NCI-H2107 treated with DMSO at 0.1 percent for 48 hours (cell line): ENCODE results near the gene PHF24.
"Not testable (repeated sequence)": the region's sequence is repeated elsewhere in the genome, so short reads cannot be mapped to it uniquely, and the experiment has no call there.

ENCODE experiments used
- DNase-seq: peaks from one replicate; lab custom pipeline; 2025; ENCODE audit not compliant: unreplicated experiment; lab: John Stamatoyannopoulos, UW

Gene PHF24

DNA sequence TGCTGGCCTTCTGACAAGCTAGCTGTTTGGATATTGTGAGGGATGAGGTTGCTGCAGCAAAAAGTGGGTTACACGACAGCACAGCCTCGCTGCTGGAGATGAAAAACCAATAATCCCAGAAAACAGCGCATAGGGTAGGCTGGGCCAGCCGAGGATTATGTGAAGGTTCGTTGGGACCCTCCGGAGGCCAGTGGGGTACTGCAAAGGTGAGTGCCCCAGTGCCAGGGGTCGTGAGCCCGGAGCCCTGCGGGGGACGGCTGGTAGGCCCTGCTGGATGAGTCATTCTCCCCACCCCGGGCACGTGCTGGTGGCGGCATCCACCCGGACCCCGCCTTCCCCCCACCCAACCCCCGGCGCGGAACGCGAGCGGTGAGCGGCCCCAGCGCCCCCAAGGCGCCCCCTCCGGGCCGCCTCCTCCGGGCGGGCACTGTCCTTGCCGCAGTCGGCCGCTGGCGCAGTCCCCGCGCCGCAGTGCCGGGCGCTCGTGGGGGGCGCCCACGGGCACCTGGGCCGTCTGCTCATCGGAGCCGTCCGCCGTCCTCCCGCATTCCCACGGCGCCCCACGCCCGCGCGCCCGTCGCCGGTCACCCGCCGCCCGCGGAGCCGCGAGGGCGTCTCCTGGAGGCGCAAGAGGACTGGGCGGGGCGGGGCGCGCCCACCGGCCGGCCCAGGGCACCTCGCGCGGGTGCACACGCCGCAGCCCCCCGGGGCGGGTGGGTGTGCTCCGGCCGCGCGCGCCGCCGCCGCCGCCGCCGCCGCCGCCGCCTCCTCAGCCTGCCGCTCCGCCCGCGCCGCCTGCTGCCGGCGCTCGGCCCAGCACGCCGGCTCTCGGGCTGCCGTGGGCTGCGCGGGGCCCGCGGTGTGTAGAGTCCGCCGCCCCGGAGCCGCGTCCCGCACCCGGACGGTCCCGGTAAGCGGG lies at the start of gene PHF24:
PHF24 (plus strand) TSS at position 794 of the 919 bp plus-strand sequence. CDS start 13,014 bp downstream, outside the sequence.
- DNase-seq = no peak

DNA sequence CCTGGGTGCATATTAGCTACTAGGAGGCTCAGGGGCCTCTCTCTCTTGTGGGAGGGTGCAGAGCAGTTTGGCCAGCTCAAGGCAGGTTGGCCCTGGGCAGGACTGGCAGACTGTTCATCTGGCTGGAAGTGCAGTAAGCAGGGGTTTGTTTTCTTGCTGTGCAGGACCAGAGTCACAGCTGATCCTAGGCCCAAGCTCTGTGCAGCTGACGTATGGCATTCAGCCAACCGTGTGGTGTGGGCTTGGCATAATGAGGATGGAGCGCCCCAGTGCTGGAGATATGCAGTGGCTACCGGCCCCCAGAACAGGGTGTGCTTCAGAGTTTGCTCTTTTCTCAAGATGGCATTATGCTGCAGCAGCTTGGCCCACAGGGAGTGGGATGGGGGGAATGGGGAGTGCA lies 31.0 kb upstream of the PHF24 start:
- no peak for DNase-seq

DNA sequence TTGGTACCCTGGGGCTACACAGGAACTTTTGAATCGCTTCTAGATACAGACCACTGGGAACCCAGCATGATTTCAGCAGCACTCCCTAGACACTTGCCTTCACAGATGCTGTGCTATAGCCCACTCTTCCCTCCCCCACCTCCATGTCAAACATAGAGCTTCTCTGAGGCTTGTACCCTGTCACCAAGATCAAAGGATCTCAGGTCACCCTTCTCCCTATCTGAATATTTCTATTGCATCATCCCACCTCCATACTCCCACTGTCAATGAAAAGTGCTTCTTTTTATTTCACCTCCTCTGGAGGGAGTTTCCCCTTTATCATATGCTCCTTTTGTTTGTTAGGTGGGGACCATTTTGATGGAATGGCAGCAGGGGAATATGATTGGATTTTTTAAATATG lies 29.2 kb upstream of the PHF24 start:
- DNase-seq = no peak

DNA sequence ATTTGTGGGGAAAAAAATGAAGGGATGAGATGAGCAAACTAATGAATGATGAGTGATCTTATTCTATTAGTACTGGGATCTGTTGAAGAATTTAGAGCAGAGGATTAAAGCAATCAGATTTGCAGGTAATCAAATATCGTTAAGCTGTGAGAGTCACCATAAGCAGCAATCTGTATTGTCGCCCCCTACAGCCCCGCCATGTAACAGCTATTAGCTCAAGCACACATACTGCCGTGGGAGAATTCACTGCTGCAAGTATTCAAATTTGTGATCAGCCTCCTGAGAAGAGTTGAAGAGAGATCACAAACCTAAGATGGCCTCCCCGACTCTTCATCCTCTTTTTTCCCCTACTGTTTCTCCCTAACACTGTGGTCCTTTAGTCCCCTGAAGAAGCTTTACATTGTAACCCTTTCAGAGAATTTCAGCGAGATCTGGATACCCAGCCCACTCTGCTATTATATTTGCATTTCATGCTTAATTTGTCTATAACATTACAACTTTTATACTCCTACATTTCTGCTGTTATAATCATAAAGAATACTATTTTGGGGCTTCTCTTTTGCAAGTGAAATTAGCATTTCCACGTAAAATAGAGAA lies 28.5 kb upstream of the PHF24 start:
- DNase-seq = no peak

DNA sequence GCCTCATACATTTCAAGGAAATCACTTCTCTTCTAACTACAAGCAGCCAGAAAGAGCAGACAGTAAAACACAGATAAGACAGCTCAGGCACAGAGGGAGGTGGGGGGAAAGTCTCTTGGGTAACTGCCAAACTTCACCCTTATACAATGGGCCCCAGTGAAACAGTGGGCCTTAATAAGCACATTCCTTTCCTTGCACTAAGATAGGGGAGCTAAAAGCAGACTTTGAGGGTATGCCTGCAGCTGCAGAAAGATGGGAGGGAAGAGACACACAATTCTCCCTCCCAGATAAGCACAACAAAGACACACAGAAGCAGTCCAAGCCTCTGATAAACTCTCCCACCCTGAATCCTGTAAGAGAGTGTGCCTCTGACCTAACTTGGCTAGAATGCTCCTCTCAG lies 18.1 kb upstream of the PHF24 start:
- DNase-seq = not testable (repeated sequence)

DNA sequence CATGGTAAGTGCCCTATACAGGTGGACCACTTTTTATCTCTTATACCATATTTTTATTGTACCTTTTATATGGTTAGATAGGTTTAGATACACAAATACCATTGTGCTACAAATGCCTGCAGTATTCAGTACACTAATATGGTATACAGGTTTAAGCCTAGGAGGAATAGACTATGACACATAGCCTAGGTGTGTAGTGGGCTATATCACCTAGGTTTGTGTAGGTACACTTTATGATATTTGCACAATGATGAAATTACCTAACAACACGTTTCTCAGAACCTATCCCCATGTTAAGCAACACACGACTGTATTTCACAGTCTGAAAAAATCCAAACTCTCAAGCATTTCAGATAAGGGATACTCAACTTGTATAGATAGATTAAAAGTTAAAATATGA lies 9.6 kb upstream of the PHF24 start:
- DNase-seq = no peak

DNA sequence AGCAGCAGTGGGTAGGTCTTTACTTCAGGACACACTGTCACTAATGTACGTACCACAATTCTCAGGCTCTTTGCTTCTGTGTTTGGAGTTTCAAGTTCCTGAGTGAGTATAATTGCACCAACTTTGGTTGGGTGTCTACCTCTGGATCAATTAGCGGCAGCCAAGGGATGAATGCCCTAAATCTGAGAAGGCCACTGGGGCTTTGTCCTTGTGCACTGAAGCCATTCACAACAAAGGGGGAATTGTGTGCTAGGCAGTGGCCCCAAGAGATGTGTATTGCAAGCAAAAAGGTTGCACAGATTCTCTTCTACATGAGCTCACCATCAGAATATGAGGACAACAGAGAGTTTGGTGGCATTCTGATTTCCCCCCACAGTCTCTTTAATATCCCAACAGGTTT lies 3.9 kb upstream of the PHF24 start:
- DNase-seq = no peak

DNA sequence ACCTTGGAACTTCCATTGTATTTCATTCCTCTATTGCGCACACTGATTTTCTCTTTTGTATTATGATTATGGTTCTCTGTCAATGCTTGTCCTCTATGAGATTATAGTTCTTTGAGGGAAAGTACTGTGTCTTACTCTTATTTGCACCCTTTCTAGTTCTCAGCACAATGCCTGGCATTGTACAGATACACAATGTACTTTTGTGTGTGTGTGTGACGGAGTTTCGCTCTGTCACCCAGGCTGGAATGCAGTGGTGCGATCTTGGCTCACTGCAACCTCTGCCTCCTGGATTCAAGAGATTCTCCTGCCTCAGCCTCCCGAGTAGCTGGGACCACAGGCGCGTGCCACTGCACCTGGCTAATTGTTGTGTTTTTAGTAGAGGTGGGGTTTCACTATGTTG lies 2.0 kb upstream of the PHF24 start:
- not testable (repeated sequence) for DNase-seq

DNA sequence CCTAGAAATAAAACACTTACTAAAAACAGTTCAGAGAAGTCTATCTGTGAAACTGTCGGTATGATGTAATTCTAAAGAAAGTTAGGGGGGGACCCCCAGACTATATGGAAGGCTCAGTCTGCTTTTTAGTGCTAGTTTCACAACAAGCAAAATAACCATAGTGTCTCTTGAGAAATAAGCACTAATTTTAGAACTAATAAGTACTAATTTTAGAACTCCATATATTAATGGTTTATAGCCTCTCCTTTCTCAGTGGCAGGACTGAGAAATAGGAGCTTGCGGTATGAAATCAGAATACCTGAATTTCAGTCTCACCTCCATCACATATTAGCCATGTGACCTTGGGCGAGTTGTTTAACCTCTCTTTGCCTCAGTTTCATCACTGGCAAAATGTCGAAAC lies 1.4 kb upstream of the PHF24 start:
- DNase-seq = no peak

DNA sequence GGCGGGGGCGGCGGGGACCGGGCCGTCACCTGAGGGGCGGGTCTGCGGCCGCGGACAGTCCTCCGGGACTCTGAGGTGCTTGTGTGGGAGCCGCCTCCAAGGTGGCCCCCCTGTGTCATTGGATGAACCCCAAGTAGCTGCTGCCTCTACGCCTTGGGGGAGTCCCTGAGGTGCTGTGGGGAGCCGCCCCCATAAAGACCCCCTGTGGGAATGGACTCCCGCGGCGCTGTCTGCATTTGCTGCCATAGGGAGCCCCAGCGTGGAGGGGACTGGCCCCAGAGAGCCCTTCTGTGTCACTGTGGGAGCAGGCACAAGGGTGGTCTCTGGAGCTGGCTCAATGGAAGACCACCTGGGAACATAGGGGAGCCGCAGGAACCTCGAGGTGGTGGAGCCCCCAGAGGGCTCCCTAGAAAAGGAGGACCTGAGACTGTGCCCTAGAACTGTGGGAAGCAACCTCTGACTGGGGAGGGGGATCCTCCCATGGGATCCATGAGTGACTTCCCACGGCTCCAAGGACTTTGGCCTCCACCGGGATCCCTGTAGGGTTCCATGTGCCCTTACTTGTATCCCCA lies 412 bp downstream of the PHF24 start:
- DNase-seq = no peak

DNA sequence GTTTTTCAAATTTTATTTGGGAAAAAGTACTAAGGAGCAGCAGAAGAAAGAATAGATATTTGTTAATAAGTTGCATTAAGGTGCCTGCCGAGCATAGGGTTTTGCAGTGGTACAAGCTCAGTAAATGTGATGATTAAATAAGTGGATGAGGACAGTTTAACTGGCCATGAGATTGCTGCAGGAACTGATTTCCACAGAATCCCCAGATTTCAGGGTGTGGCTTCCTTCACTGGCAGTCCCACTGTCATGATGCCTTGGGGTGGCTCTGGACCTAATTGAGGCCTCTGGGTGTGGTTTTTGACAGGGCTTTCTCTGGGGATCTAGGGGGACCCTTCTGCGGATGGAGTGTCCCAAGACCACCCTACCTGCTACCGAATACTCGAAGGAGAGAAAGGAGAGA lies 1.4 kb downstream of the PHF24 start:
- DNase-seq = no peak

DNA sequence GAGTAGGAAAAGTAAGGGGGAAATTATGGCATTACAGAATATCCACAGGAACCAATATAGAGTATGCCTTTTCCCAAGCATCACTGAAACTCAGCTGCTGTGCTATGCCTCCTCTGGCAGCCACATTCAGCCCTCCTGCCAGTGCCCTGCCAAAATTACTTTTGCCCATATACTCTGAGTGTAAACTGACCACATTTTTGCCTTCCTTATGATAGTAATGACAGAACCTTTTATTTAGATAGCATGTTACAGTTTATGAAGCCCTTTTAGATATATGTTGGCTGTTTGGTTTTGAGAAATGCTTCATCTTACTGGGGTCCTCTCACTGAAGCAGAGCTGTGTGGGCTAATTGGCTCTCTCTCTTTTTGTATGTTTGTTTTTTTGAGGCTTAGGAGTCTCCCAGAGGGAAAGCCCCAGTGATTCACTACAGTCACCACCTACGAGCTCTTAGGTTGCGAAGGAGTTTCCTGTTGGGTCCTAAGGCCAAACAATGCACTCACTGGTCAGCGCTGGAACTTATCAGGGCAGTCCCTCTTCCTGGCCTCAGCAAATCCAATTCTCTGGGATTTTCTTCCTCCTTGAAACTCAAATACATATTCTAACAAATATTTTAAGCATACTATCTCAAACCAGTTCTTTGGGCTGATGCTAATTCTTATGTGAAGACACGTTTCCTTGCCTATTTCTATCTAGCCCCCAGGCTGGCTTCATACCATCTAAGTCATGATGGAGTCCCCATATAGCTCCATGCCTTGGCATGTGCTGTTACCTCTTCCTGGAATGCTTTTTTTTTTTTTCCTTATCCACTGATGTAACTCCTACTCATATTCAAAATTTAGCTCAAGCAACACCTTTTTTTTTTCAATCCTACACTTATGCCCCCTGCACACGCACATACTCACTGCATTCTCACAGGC lies 3.7 kb downstream of the PHF24 start:
- DNase-seq = no peak

DNA sequence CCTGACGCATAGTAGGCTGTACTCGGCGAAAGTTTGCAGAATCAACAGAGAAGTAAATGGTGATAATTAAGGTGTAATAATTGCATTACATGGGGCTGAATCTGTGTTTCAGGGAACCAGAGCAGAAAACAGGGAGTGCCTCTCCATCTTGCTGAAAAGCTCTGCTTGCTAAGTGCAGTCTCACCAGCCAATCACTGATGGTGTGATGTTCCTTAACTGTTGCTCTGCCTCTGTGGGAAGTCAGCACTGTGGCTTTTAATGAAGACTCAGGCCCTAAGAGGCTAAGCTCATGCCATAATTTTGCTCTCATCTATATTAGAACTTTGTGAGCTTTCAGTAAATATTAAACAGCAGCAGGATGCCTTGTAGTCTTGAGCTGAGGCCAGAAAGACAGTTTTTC lies 4.5 kb downstream of the PHF24 start:
- no peak for DNase-seq

DNA sequence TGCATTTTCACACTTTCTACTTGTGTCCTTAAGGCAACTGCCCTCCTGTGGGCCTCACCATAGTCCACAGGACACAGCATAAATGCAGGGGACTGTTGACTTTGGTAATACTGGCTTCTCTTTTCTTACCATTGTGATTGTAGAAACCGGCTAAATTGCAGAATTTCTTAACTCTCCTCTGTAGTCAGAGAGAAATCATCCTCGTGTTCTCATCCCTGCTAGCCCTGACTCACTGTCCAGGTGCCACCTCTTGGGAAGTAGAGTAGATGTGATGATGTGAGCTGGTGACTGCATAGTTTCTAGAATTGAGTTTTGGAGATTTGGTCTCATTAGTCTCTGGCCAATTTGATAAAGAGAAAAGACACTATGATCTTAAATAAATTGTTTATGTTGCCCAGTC lies 5.5 kb downstream of the PHF24 start:
- no peak for DNase-seq

DNA sequence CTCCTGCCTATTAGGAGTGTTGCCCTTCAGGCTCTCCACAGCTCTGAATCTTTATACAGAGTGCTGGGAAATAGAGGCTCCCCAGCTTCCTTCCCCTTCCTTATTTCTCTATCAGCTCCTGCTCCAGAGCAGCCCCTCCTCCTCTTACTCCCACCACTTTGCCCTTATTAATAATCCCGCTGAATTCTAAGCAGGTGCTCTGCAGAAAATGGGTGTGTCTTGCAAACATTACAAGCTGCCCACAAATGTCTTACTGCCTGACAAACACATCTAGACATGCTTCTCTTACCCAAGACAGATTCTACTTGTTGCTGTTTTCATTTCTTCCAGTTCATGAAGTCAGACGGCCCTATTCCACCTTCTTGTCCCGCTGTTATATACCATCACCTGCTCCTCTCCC lies 6.4 kb downstream of the PHF24 start:
- DNase-seq = no peak

DNA sequence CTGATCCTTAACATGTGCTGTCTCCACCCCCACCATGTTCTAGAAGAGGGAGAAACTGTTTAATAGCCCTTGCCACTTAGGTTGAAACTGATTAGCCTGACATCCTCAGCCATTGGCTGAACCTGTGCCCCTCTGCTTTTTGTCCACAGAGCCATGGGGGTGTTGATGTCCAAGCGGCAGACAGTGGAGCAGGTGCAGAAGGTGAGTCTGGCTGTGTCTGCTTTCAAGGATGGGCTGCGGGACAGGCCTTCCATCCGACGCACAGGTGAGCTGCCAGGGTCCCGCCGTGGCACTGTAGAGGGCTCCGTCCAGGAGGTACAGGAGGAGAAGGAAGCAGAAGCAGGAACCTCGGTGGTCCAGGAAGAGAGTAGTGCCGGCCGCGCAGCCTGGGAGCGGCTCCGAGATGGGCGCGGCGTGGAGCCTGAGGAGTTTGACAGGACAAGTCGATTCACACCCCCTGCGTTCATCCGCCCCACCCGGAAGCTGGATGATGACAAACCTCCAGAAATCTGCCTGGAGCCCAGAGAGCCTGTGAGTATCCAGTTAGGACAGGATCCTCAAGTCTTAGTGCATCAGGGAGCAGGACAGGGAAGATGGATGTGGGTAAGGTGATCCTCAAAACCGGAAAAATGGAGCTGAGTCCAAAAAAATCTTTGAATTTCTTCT lies 13.2 kb downstream of the PHF24 start:
- DNase-seq = no peak

DNA sequence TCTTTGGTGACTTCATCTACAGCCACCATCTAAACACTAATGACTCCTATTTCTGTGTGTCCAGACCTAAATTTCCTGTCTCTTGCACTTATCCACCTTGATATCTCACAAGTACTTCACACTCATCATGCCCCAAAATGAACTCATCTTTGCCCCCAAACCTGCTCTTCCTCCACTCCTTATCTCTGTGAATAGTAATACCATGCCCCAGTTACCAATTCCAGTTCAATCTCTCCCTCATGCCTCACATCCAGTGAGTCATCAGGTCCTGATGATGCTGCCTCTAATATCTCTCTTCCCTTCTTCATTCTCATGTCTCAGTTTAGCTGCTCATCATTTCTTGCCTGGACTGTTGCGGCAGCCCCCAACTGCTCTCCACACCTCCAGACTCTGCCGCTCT lies 16.6 kb downstream of the PHF24 start:
- DNase-seq = no peak

DNA sequence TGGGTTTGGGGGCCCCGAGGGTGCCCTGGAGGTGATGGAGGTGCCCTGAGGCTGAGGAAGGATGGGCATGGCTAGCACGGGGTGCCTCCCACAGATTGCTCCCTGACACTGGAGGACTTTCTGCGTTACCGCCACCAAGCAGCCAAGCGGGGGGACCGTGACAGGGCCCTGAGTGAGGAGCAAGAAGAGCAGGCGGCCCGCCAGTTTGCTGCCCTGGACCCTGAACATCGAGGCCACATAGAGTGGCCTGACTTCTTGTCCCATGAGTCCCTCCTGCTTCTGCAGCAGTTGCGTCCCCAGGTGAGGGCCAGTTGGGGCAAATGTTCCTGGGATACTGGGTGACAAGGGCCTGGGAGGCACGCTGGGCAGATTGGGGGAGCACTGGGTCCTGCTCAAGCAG lies 18.4 kb downstream of the PHF24 start:
- no peak for DNase-seq

DNA sequence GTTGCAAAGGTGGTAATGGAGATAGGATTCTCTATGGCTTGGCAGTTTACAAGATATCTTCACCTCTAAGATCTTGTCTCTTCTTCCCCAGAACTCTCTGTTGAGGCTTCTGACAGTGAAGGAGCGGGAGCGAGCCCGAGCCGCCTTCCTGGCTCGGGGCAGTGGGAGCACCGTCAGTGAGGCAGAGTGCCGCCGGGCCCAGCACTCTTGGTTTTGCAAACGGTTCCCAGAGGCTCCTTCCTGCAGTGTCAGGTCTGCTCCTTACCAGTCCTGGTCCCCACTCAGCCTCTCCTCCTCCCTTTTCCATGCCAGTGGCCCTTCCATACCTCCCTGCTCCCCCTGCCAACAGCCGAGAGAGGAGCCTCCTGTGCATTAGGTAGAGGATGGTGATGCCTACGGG lies 18.9 kb downstream of the PHF24 start:
- no peak for DNase-seq

DNA sequence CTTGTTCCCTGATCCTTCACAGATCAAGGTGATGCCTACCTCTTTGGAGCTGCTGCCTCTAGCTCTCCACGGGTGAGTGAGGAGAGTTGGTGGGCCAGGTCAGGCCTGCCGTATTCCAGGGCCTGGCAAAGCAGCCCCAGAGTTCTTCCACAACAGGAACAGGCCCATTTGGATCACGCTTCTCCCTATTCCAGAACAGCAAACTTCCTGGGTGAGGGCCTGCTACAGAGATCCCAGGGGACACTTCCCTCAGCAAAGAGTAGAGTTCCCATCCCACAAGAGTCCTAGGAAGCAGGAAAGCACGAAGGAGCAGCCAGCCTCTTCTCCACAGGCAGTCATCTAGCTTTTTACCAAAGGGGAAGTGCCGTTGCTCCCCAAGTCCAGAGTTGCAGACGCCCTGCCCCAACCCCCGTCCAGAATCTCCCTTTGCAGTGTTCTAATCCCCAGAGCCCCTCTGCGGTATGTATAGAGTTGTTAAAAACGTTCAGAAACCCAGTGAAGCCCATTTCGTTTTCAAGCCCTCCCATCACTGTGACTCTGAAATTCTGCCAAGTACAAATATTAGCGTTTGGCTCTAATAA lies 22.2 kb downstream of the PHF24 start:
- DNase-seq = no peak
